OCI-LY3 (cell line): ENCODE measurements around the gene RPL41.

ENCODE experiments used
- CTCF ChIP-seq: fragments of 200-600, 300-600 bp; sonication (generic); IDR thresholded peaks from 2 replicates; pipeline ENCODE4 v1.5.1; 2014; ENCODE audit warnings: antibody characterized with exemption, low read length, low read depth
- EZH2phosphoT487 ChIP-seq: fragments of 200-600 bp; shearing (Covaris generic); IDR thresholded peaks from 2 replicates; pipeline ENCODE4 v1.6.1; 2018; ENCODE audit warnings: antibody characterized with exemption, mixed run types, low read depth

- TF ChIP-seq CTCF, result no peak
- TF ChIP-seq EZH2phosphoT487, result no peak
These were observed 7.7 kb downstream of the RPL41 start for GRCh38 chr12:56124133-56124532.
